GM10266 (cell line): ENCODE results near the gene NENF.
"Not testable (repeated sequence)": the region's sequence is repeated elsewhere in the genome, so short reads cannot be mapped to it uniquely, and the experiment has no call there.

Experiments used
- DNase-seq: peaks from one replicate; pipeline ENCODE4 v3.0.0; 2012; ENCODE audit errors: extremely low spot score
- CTCF ChIP-seq: IDR thresholded peaks from 2 replicates; pipeline ENCODE4 v1.5.1; 2012; ENCODE audit warnings: mild to moderate bottlenecking, low read depth; ENCODE audit not compliant: control insufficient read depth, insufficient read depth; ENCODE audit errors: missing control alignments

NENF gene

DNA sequence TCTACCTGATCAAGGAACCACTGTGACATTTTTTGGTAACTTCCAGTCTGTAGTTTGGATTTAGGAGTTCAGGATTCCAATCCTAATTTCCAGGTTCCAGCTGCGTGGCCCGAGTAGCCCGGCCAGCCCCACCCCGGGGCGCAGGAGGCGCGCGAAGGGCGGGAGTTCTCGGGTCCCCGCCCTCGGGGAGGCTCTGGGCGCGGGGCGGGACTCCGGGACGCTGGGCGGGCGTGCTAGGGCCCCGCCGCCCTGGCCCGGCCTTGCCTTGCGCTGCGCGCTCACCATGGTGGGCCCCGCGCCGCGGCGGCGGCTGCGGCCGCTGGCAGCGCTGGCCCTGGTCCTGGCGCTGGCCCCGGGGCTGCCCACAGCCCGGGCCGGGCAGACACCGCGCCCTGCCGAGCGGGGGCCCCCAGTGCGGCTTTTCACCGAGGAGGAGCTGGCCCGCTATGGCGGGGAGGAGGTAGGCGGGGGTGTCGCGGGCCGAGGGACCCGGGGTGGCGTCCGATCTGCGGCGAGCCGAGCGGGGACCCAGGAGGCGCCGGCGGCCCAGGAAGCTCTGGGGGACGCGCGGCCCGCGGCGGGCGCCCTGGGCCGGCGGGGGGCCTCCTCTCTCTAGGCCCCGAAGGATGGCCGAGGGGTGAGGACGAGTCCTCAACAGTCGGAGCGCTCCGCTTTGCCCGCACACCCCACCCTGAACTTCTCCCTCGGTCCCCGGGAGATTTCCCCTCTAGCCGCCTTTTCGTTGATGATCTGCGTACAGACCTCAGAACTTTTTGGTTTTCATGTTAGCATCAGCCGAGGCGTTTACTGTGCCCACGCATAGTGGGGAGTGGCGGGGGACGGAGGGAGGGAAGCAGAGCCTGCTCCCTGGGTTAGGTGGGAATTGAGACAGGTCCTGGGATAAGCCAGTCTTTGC is at the start of gene NENF:
TSS of gene NENF (plus strand) at position 260 of the 916 bp plus-strand sequence. CDS start at position 284, 24 bp downstream.
- peak; percentile 97 for DNase-seq
- no peak for TF ChIP-seq CTCF

GRCh38 chr1:212386029-212386428 is 46.7 kb upstream of the NENF start:
- no peak for TF ChIP-seq CTCF
- no peak for DNase-seq

- TF ChIP-seq CTCF: no peak
- DNase-seq: no peak
These were observed 43.6 kb upstream of the NENF start for GRCh38 chr1:212388985-212389716.

GRCh38 chr1:212395678-212396437 is 36.9 kb upstream of the NENF start:
- not testable (repeated sequence) for DNase-seq

DNA sequence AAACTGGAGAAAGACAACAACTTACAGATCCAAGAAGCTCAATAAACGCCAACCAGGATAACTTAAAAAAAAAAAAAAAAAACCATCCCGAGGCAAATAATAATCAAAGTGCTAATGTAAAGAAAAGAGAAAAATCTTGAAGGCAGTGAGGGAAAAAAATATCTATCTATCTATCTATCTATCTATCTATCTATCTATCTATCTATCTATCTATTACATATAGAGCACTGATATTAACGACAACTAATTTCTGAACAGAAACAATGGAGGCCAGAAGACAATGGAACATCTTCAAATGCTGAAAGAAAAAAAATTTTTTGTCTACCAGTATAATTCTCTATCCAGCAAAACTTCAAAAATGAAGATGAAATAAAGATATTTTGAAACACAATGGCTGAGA is 36.1 kb upstream of the NENF start:
- no peak for TF ChIP-seq CTCF
- DNase-seq: no peak

GRCh38 chr1:212397171-212397570 is 35.5 kb upstream of the NENF start:
- no peak for DNase-seq
- TF ChIP-seq CTCF: no peak

DNA sequence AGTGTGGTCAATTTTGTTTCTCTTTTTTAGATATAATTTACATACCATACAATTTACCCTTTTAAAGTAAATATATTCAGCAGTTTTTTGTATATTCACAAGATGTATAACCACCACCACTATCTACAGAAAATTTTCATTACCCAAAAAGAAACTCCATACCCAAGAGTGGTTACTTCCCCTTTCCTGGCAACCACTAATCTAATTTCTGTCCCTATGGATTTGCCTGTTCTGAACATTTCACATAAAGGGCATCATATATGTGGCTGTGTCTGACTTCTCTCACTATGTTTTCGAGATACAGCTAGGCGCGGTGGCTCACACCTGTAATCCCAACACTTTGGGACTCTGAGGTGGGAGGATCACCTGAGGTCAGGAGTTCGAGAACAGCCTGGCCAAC is 31.7 kb upstream of the NENF start:
- no peak for TF ChIP-seq CTCF
- no peak for DNase-seq
